LNCaP clone FGC (cell line): ENCODE measurements around the gene PRDX6.
"Not testable (repeated sequence)": the region's sequence is repeated elsewhere in the genome, so short reads cannot be mapped to it uniquely, and the experiment has no call there.

Experiments
- DNase-seq: peaks from one replicate; pipeline ENCODE4 v3.0.0-alpha.2; 2011; ENCODE audit warnings: low read depth
- H3K4me3 ChIP-seq: 2 replicates; pipeline ENCODE4 v1.5.1; 2011; ENCODE audit warnings: mild to moderate bottlenecking, low read depth, low read length, control low read depth
- CTCF ChIP-seq: IDR thresholded peaks from 2 replicates; pipeline ENCODE4 v1.5.1; 2012; ENCODE audit warnings: mild to moderate bottlenecking; ENCODE audit not compliant: control insufficient read depth, insufficient read depth; ENCODE audit errors: extremely low read depth

The PRDX6 gene

GRCh38 chr1:173507205-173507846 is 30.2 kb downstream of the PRDX6 start:
- peak; percentile 6 for DNase-seq
- no peak for TF ChIP-seq CTCF

GRCh38 chr1:173507847-173508209 is 30.7 kb downstream of the PRDX6 start:
- no peak for TF ChIP-seq CTCF
- no peak for DNase-seq
- H3K4me3 ChIP-seq: no peak overlapping the region

More at GRCh38 chr1:173507205-173507846, 30.2 kb downstream of the PRDX6 start:
- H3K4me3 ChIP-seq: no peak overlapping the region

- no peak for TF ChIP-seq CTCF
- no peak for DNase-seq
- no peak overlapping the region for H3K4me3 ChIP-seq
Measured at GRCh38 chr1:173508541-173508940, 31.4 kb downstream of the PRDX6 start.

GRCh38 chr1:173509797-173510196 is 32.7 kb downstream of the PRDX6 start:
- TF ChIP-seq CTCF: no peak
- H3K4me3 ChIP-seq: no peak overlapping the region

GRCh38 chr1:173514503-173514902 is 37.4 kb downstream of the PRDX6 start:
- H3K4me3 ChIP-seq, DNase-seq: not testable (repeated sequence)

More at GRCh38 chr1:173509797-173510196, 32.7 kb downstream of the PRDX6 start:
- no peak for DNase-seq

GRCh38 chr1:173520799-173521198 is 43.7 kb downstream of the PRDX6 start:
- H3K4me3 ChIP-seq: no peak overlapping the region
- no peak for TF ChIP-seq CTCF

GRCh38 chr1:173523329-173523728 is 46.2 kb downstream of the PRDX6 start:
- no peak for DNase-seq
- no peak overlapping the region for H3K4me3 ChIP-seq
- no peak for TF ChIP-seq CTCF

More at GRCh38 chr1:173520799-173521198, 43.7 kb downstream of the PRDX6 start:
- DNase-seq: no peak
